DOHH2 (cell line): Measurements from ENCODE around the gene MDGA2.

ENCODE experiments used
- EZH2phosphoT487 ChIP-seq: fragments of 200-600 bp; sonication (generic); IDR thresholded peaks from 2 replicates; pipeline ENCODE4 v1.6.1; 2017; ENCODE audit warnings: borderline replicate concordance, mild to moderate bottlenecking, antibody characterized with exemption, low read length, moderate library complexity, mixed read lengths
- TF ChIP-seq, protein P1 (sequence below): fragments of 200-600 bp; sonication (generic); IDR thresholded peaks from one replicate; pipeline ENCODE4 v1.5.1; 2014; ENCODE audit warnings: antibody characterized with exemption, mild to moderate bottlenecking, low read depth, low read length; ENCODE audit not compliant: poor library complexity, severe bottlenecking

DNA sequence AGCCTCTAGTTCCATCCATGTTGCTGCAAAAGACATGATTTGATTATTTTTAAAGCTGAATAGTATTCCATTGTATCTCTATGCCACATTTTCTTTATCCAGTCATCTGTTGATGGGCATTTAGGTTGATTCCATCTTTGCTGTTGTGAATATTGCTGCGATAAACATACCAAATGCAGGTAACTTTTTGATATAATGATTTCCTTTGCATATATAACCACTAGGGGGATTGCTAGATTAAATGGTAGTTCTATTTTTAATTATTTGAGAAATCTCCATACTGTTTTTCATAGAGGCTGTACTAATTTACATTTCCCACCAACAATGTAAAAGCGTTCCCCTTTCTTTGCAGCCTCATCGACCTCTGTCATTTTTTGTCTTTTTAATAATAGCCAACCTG lies 342.5 kb downstream of the MDGA2 start:
- TF ChIP-seq, protein P1, sequence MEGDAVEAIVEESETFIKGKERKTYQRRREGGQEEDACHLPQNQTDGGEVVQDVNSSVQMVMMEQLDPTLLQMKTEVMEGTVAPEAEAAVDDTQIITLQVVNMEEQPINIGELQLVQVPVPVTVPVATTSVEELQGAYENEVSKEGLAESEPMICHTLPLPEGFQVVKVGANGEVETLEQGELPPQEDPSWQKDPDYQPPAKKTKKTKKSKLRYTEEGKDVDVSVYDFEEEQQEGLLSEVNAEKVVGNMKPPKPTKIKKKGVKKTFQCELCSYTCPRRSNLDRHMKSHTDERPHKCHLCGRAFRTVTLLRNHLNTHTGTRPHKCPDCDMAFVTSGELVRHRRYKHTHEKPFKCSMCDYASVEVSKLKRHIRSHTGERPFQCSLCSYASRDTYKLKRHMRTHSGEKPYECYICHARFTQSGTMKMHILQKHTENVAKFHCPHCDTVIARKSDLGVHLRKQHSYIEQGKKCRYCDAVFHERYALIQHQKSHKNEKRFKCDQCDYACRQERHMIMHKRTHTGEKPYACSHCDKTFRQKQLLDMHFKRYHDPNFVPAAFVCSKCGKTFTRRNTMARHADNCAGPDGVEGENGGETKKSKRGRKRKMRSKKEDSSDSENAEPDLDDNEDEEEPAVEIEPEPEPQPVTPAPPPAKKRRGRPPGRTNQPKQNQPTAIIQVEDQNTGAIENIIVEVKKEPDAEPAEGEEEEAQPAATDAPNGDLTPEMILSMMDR = no peak
- TF ChIP-seq EZH2phosphoT487 = no peak
